GM12878 (cell line): ENCODE results near the gene SAP25. TPM values are rescaled to one million over a fixed set of nuclear protein-coding genes. Genes with fewer than 3 reads are reported as not detected.
A peak's percentile ranks its signal among the peaks of the same experiment; 100 is the strongest.

Experiments used
- ATAC-seq: fragments of 200-7000 bp; cut with Tn5 transposase; 3 replicates; pipeline ENCODE4 v1.9.1; 2020; ENCODE audit warnings: mild to moderate bottlenecking, moderate library complexity
- BruUV-seq: library from RNA; stranded (reverse); fragments of 400-500 nt; replicated peaks from 2 replicates; lab custom pipeline; 2021; lab: Mats Ljungman, UMichigan
- CTCF ChIA-PET: fragments of 300-600 bp; sonication (Branson Sonifier 250); formaldehyde crosslinking; extraction: SDS; loops from one replicate; lab custom pipeline; 2021; ENCODE audit warnings: inconsistent platforms; lab: Yijun Ruan, JAX
- POLR2A ChIA-PET: fragments of 350-600 bp; formaldehyde crosslinking; extraction: SDS; loops from one replicate; lab custom pipeline; 2021; ENCODE audit warnings: inconsistent platforms; lab: Charles Lee
- RAD21 ChIA-PET: fragments of 300-600 bp; sonication (Branson Sonifier 250); formaldehyde crosslinking; loops from one replicate; lab custom pipeline; 2023; ENCODE audit warnings: antibody characterized with exemption; ENCODE audit not compliant: unreplicated experiment; lab: Charles Lee
- SMC1A ChIA-PET: fragments of 300-600 bp; sonication (Branson Sonifier 250); formaldehyde crosslinking; loops from one replicate; lab custom pipeline; 2023; ENCODE audit not compliant: unreplicated experiment, uncharacterized antibody; lab: Charles Lee
- DNase-seq: peaks from one replicate; pipeline ENCODE4 v3.0.0-alpha.2; 2011; ENCODE audit warnings: low read depth, low spot score
- FAIRE-seq: peaks from 3 replicates; lab custom pipeline; 2011; peaks lifted over from hg19 to GRCh38; lab: Jason Lieb, UNC
- H2AFZ ChIP-seq: 2 replicates; pipeline ENCODE4 v1.6.0; 2011; ENCODE audit warnings: low read depth, low read length, control low read depth; ENCODE audit not compliant: control insufficient read depth
- H3K27ac ChIP-seq: 2 replicates; pipeline ENCODE4 v1.5.1; 2011; ENCODE audit warnings: control low read depth; ENCODE audit not compliant: control insufficient read depth, insufficient read depth
- H3K27me3 ChIP-seq, 2 experiments: replicated peaks in 1 of 2; 2 replicates each; pipeline versions ENCODE4 v1.6.0 to v1.6.1; 2011; ENCODE audit warnings: low read length in 1 of 2; ENCODE audit not compliant: control insufficient read depth in 2 of 2, insufficient read depth in 2 of 2
- H3K36me3 ChIP-seq, 2 experiments: 2 replicates each; pipeline ENCODE4 v1.5.1; 2011; ENCODE audit warnings: low read length in 1 of 2; ENCODE audit not compliant: control insufficient read depth in 2 of 2, insufficient read depth in 2 of 2
- H3K4me1 ChIP-seq: 2 replicates; pipeline ENCODE4 v1.6.1; 2011; ENCODE audit warnings: mild to moderate bottlenecking, low read length, moderate library complexity, mixed read lengths; ENCODE audit not compliant: control insufficient read depth, insufficient read depth
- H3K4me2 ChIP-seq: 2 replicates; pipeline ENCODE4 v1.6.0; 2011; ENCODE audit warnings: control low read depth; ENCODE audit not compliant: control insufficient read depth, insufficient read depth
- H3K4me3 ChIP-seq: fragments of 200-600 bp; sonication (generic); 2 replicates; pipeline ENCODE4 v1.5.1; 2016
- H3K79me2 ChIP-seq: 2 replicates; pipeline ENCODE4 v1.6.0; 2011; ENCODE audit warnings: low read length; ENCODE audit not compliant: control insufficient read depth, insufficient read depth
- H3K9ac ChIP-seq: 2 replicates; pipeline ENCODE4 v1.8.0; 2011; ENCODE audit warnings: low read length, control low read depth, mixed read lengths; ENCODE audit not compliant: control insufficient read depth, insufficient read depth
- H3K9me3 ChIP-seq: replicated peaks from 3 replicates; pipeline ENCODE4 v1.5.1; 2011; ENCODE audit warnings: mild to moderate bottlenecking, low read length; ENCODE audit not compliant: control insufficient read depth, insufficient read depth
- H4K20me1 ChIP-seq: 2 replicates; pipeline ENCODE4 v1.6.0; 2011; ENCODE audit not compliant: control insufficient read depth, insufficient read depth
- ASH2L ChIP-seq: fragments of 300-600, 200-600 bp; sonication (generic); IDR thresholded peaks from 2 replicates; pipeline ENCODE4 v1.6.1; 2017; ENCODE audit warnings: low read depth, mild to moderate bottlenecking, borderline replicate concordance
- BMI1 ChIP-seq: fragments of 450-650 bp; IDR thresholded peaks from 2 replicates; pipeline ENCODE4 v1.6.1; 2016; ENCODE audit warnings: mild to moderate bottlenecking, moderate library complexity, borderline replicate concordance
- CEBPB ChIP-seq, 2 experiments: fragments of 150-350 bp in 1 of 2; IDR thresholded peaks; 2 replicates each; pipeline ENCODE4 v1.6.1; 2012 to 2014; ENCODE audit warnings: low read depth in 2 of 2, low read length in 2 of 2, borderline replicate concordance in 1 of 2, inconsistent platforms in 1 of 2
- CEBPZ ChIP-seq: fragments of 150-350 bp; IDR thresholded peaks from 2 replicates; pipeline ENCODE4 v1.6.1; 2016; ENCODE audit warnings: low read depth, low read length
- NBN ChIP-seq: fragments of 450-650 bp; IDR thresholded peaks from 2 replicates; pipeline ENCODE4 v1.6.1; 2016
- NFYA ChIP-seq: IDR thresholded peaks from 2 replicates; pipeline ENCODE4 v1.6.1; 2011; ENCODE audit warnings: low read depth, mild to moderate bottlenecking, low read length, improper control_type of control experiment, borderline replicate concordance
- NR2F1 ChIP-seq: fragments of 450-650 bp; conservative IDR thresholded peaks from 2 replicates; pipeline ENCODE4 v1.6.1; 2017; ENCODE audit warnings: mild to moderate bottlenecking
- PBX3 ChIP-seq: IDR thresholded peaks from 2 replicates; pipeline ENCODE4 v1.6.1; 2011; ENCODE audit warnings: mild to moderate bottlenecking, low read depth, low read length, moderate library complexity; ENCODE audit not compliant: insufficient replicate concordance
- TARDBP ChIP-seq: IDR thresholded peaks from 2 replicates; pipeline ENCODE4 v1.6.1; 2016; ENCODE audit warnings: borderline replicate concordance
- TCF7 ChIP-seq: IDR thresholded peaks from 2 replicates; pipeline ENCODE4 v1.6.1; 2014; ENCODE audit warnings: antibody characterized with exemption, borderline replicate concordance
- YY1 ChIP-seq: IDR thresholded peaks from 2 replicates; pipeline ENCODE4 v1.6.1; 2011; ENCODE audit warnings: low read depth, mild to moderate bottlenecking, low read length
- WGBS: methylation state at CpG from one replicate; pipeline ENCODE4 v1.1.6; 2016; ENCODE audit warnings: low lambda C conversion rate; ENCODE audit not compliant: insufficient replicate concordance, insufficient coverage; ENCODE audit errors: missing lambda C conversion rate; 5-methylcytosine and 5-hydroxymethylcytosine counted together
- in situ Hi-C: fragments of 300-500 bp; cut with MboI; formaldehyde crosslinking; loops from 9 replicates; pipeline ENCODE4 v1.14.3; 2018; ENCODE audit warnings: mixed read lengths
- intact Hi-C: fragments of 100-400 bp; cut with micrococcal nuclease; formaldehyde crosslinking; loops from one replicate; pipeline ENCODE4 v1.14.2; 2022; ENCODE audit not compliant: unreplicated experiment
- polyA plus RNA-seq, 11 experiments: library from polyadenylated mRNA; depleted of rRNA in 4 of 11; unstranded in 6 of 11; stranded (reverse) in 5 of 11; fragments of >200 nt; fragmentation: Nextera tagmentation in 4 of 11; fragmentation: Illumina TruSeq in 1 of 11; extraction: Ambion mirVana in 4 of 11; extraction: Trizol in 1 of 11; gene quantifications; 1 replicate in 1 of 11; 2 replicates in 10 of 11; pipeline versions ENCODE4 v1.2.1 to v1.2.3, GENCODE V29; 2011 to 2016; ENCODE audit warnings: inconsistent platforms in 2 of 11, missing spikeins in 2 of 11, low read depth in 1 of 11
- total RNA-seq, 4 experiments: library from RNA; depleted of rRNA in 3 of 4; stranded (reverse); fragments of >200 nt in 3 of 4; fragmentation: Illumina TruSeq in 1 of 4; extraction: Trizol in 1 of 4; gene quantifications; 2 replicates each; pipeline versions ENCODE4 v1.2.1 to v1.2.3, GENCODE V29; 2013 to 2021

SAP25 gene
- total and polyA plus RNA-seq, 10 of the 15 experiments (the other 5 are each of a cell fraction or from before 2014, with no cell fraction given), result 0.14 to 8.6 (median 1.1) TPM

GRCh38 chr7:100544967-100545359 is 28.7 kb downstream of the SAP25 start:
- peak overlapping the region; percentile 88 for H3K4me2 ChIP-seq
- no peaks in the 10 kb centered on the region for H4K20me1 ChIP-seq
- WGBS, result 3% methylated on average over 1 of the region's 1 CpG
- TSS peak; percentile 71 for BruUV-seq
- ChIA-PET POLR2A (interaction anchor here (0.6 to 7.1 kb wide), 10 partner anchors 10 to 598 kb away, joined by 3 to 47 read pairs (median 4); partner anchors contain the start of genes FBXO24, LRCH4, MOSPD3 and TSC22D4), RAD21 (interaction anchor here (1.1 to 11.5 kb wide), 8 partner anchors 14 to 75 kb away, joined by 4 to 90 read pairs (median 8); partner anchors contain the start of genes FBXO24, LRCH4 and TSC22D4), SMC1A (interaction anchor here (0.8 to 10.6 kb wide), 10 partner anchors 9 to 148 kb away, joined by 3 to 127 read pairs (median 5); partner anchors contain the start of gene TSC22D4), CTCF (interaction anchor here (0.6 to 7.9 kb wide), 10 partner anchors 10 to 148 kb away, joined by 3 to 101 read pairs (median 3); no protein-coding TSS in a partner anchor)
- peaks cover 0 to 12% of the 10 kb centered on the region in 2 experiments; a peak in 3 of 4 replicates for H3K36me3 ChIP-seq
- H3K9ac ChIP-seq, result peak overlapping the region; percentile 52
- peaks cover 80% of the 10 kb centered on the region for H3K79me2 ChIP-seq
- DNase-seq (no peak), FAIRE-seq (no peak), ATAC-seq (no peak)
- no peak overlapping the region for H2AFZ ChIP-seq
- H3K4me1 ChIP-seq, result peaks cover 71% of the 10 kb centered on the region
- in situ Hi-C loops (no loop called here), intact Hi-C loops (loop anchor here (5.0 to 10.0 kb wide), 2 partner anchors 68 to 180 kb away; partner anchors contain the start of gene TSC22D4)
- peak overlapping the region; percentile 99 for H3K27ac ChIP-seq
- TF ChIP-seq NBN (no peak), ASH2L (0 out of 2 replicates have a peak, but pooled peaks have one; percentile 11)
- H3K4me3 ChIP-seq, result peak overlapping the region; percentile 56
- H3K27me3 ChIP-seq, result no peaks in the 10 kb centered on the region
- no peaks in the 10 kb centered on the region for H3K9me3 ChIP-seq

GRCh38 chr7:100544386-100544785 is 29.3 kb downstream of the SAP25 start:
- ChIA-PET CTCF (interaction anchor here (0.6 to 7.9 kb wide), 7 partner anchors 9 to 172 kb away, joined by 3 to 101 read pairs (median 3); no protein-coding TSS in a partner anchor), SMC1A (interaction anchor here (0.8 to 10.6 kb wide), 7 partner anchors 8 to 148 kb away, joined by 3 to 127 read pairs (median 4); partner anchors contain the start of gene TSC22D4), RAD21 (interaction anchor here (1.1 to 11.5 kb wide), 6 partner anchors 13 to 74 kb away, joined by 4 to 90 read pairs (median 12); partner anchors contain the start of genes FBXO24, LRCH4 and TSC22D4), POLR2A (interaction anchor here (0.6 to 7.1 kb wide), 8 partner anchors 10 to 317 kb away, joined by 3 to 47 read pairs (median 4); partner anchors contain the start of genes FBXO24, LRCH4 and TSC22D4)
- Histone ChIP-seq H3K9ac (peak overlapping the region; percentile 52), H3K9me3 (no peaks in the 10 kb centered on the region), H3K27ac (peak overlapping the region; percentile 99), H3K79me2 (peaks cover 86% of the 10 kb centered on the region), H3K27me3 (no peaks in the 10 kb centered on the region), H3K36me3 (peaks cover 0 to 10% of the 10 kb centered on the region in 2 experiments; a peak in 3 of 4 replicates), H4K20me1 (no peaks in the 10 kb centered on the region), H3K4me1 (peaks cover 65% of the 10 kb centered on the region), H3K4me3 (peak overlapping the region; percentile 85), H2AFZ (no peak overlapping the region), H3K4me2 (peak overlapping the region; percentile 99)
- in situ Hi-C loops, result no loop called here
- no peak for ATAC-seq
- WGBS, result 5% methylated on average over 5 of the region's 5 CpGs
- BruUV-seq, result no TSS peak
- no peak for FAIRE-seq
- intact Hi-C loops, result loop anchor here (10.0 kb wide), 1 partner anchor 180 kb away; no protein-coding TSS in a partner anchor
- DNase-seq, result no peak
- TF ChIP-seq BMI1 (no peak), TARDBP (no peak), YY1 (no peak), CEBPZ (no peak), PBX3 (no peak), TCF7 (peak; percentile 44; the same call in 1 of the 2 replicates), NFYA (no peak), NR2F1 (peak; percentile 83), CEBPB (IDR thresholded peaks at IDR 0.05; ENCODE audit: borderline replicate concordance in 1 of 2, low read depth in 2 of 2, low read length in 2 of 2) (no peak)
